Brain microvascular endothelial cell (primary cell): ENCODE measurements around the gene COPS9.

Experiments
- DNase-seq: peaks from one replicate; pipeline ENCODE4 v3.0.0-alpha.2; 2020
- H3K27ac ChIP-seq: fragments of 250-450 bp; sonication (Bioruptor Pico); 2 replicates; pipeline ENCODE4 v1.5.1; 2020; ENCODE audit warnings: mild to moderate bottlenecking, moderate library complexity
- H3K27me3 ChIP-seq: fragments of 250-450 bp; sonication (Bioruptor Pico); replicated peaks from 2 replicates; pipeline ENCODE4 v1.5.1; 2020; ENCODE audit warnings: mild to moderate bottlenecking
- H3K36me3 ChIP-seq: fragments of 250-450 bp; sonication (Bioruptor Pico); replicated peaks from 2 replicates; pipeline ENCODE4 v1.5.1; 2020; ENCODE audit warnings: mild to moderate bottlenecking
- H3K4me3 ChIP-seq: 2 replicates; pipeline ENCODE4 v1.5.1; 2011; ENCODE audit warnings: low read depth, mild to moderate bottlenecking, control low read depth, low read length, moderate library complexity
- CTCF ChIP-seq: IDR thresholded peaks from 2 replicates; pipeline ENCODE4 v1.5.1; 2011; ENCODE audit warnings: low read depth, mild to moderate bottlenecking, moderate library complexity, low read length, control low read depth, inconsistent platforms; ENCODE audit errors: missing control alignments
- in situ Hi-C: cut with HindIII; loops from 2 replicates; pipeline ENCODE4 v1.10.0; 2017; ENCODE audit warnings: low sequenced_read_pairs, low pct_ligation_motif_present

The COPS9 gene

GRCh38 chr2:240168041-240168440, 31.9 kb upstream of the COPS9 start:
- Histone ChIP-seq H3K27ac (no peak overlapping the region), H3K36me3 (no peaks in the 10 kb centered on the region), H3K27me3 (no peaks in the 10 kb centered on the region), H3K4me3 (no peak overlapping the region)
- in situ Hi-C loops: no loop called here
- DNase-seq: no peak
- TF ChIP-seq CTCF: no peak

GRCh38 chr2:240167588-240167880, 31.4 kb upstream of the COPS9 start:
- DNase-seq: no peak
- TF ChIP-seq CTCF: no peak
- Histone ChIP-seq H3K4me3 (no peak overlapping the region), H3K27me3 (no peaks in the 10 kb centered on the region), H3K27ac (no peak overlapping the region), H3K36me3 (no peaks in the 10 kb centered on the region)
- in situ Hi-C loops: no loop called here

GRCh38 chr2:240166761-240167587, 30.9 kb upstream of the COPS9 start:
- no peak overlapping the region for H3K4me3 ChIP-seq
- no peaks in the 10 kb centered on the region for H3K27me3 ChIP-seq
- H3K36me3 ChIP-seq: no peaks in the 10 kb centered on the region
- no peak overlapping the region for H3K27ac ChIP-seq
- no peak for DNase-seq
- TF ChIP-seq CTCF: no peak
- in situ Hi-C loops: no loop called here

- in situ Hi-C loops: no loop called here
Observed at GRCh38 chr2:240166191-240166590, 30.1 kb upstream of the COPS9 start.

GRCh38 chr2:240165661-240166060, 29.6 kb upstream of the COPS9 start:
- no peak for TF ChIP-seq CTCF
- Histone ChIP-seq H3K27ac (no peak overlapping the region), H3K36me3 (no peaks in the 10 kb centered on the region), H3K4me3 (no peak overlapping the region), H3K27me3 (no peaks in the 10 kb centered on the region)
- in situ Hi-C loops: no loop called here
- DNase-seq: no peak

More at GRCh38 chr2:240166191-240166590, 30.1 kb upstream of the COPS9 start:
- H3K27me3 ChIP-seq: no peaks in the 10 kb centered on the region
- no peak for DNase-seq
- no peak overlapping the region for H3K4me3 ChIP-seq
- H3K36me3 ChIP-seq: no peaks in the 10 kb centered on the region
- H3K27ac ChIP-seq: no peak overlapping the region
- no peak for TF ChIP-seq CTCF

GRCh38 chr2:240165034-240165433, 28.9 kb upstream of the COPS9 start:
- DNase-seq: no peak
- Histone ChIP-seq H3K27ac (no peak overlapping the region), H3K27me3 (no peaks in the 10 kb centered on the region), H3K4me3 (no peak overlapping the region), H3K36me3 (no peaks in the 10 kb centered on the region)
- no peak for TF ChIP-seq CTCF
- in situ Hi-C loops: no loop called here
